ENCODE measurements around the gene IQCK.

IQCK gene

GRCh38 chr16:19745286-19746010 lies 27.4 kb downstream of the IQCK start:
- no peak for TF ChIP-seq CTCF (IDR thresholded peaks at IDR 0.05; ENCODE audit: control insufficient read depth, insufficient read depth, low read depth, low read length, missing control alignments)
- no peak overlapping the region for H3K4me3 ChIP-seq (ENCODE audit: control insufficient read depth, low read depth, low read length)
- DNase-seq (ENCODE audit: low read depth): peak; percentile 7

GRCh38 chr16:19746561-19746960 lies 28.5 kb downstream of the IQCK start:
- no peak for TF ChIP-seq CTCF (IDR thresholded peaks at IDR 0.05; ENCODE audit: control insufficient read depth, insufficient read depth, low read depth, low read length, missing control alignments)

GRCh38 chr16:19748389-19749168 lies 30.5 kb downstream of the IQCK start:
- DNase-seq (ENCODE audit: low read depth): no peak
- no peak overlapping the region for H3K4me3 ChIP-seq (ENCODE audit: control insufficient read depth, low read depth, low read length)
- no peak for TF ChIP-seq CTCF (IDR thresholded peaks at IDR 0.05; ENCODE audit: control insufficient read depth, insufficient read depth, low read depth, low read length, missing control alignments)

More at GRCh38 chr16:19746561-19746960, 28.5 kb downstream of the IQCK start:
- no peak overlapping the region for H3K4me3 ChIP-seq (ENCODE audit: control insufficient read depth, low read depth, low read length)
- DNase-seq (ENCODE audit: low read depth): no peak

GRCh38 chr16:19749571-19750080 lies 31.6 kb downstream of the IQCK start:
- no peak overlapping the region for H3K4me3 ChIP-seq (ENCODE audit: control insufficient read depth, low read depth, low read length)
- DNase-seq (ENCODE audit: low read depth): no peak
- no peak for TF ChIP-seq CTCF (IDR thresholded peaks at IDR 0.05; ENCODE audit: control insufficient read depth, insufficient read depth, low read depth, low read length, missing control alignments)

GRCh38 chr16:19751478-19752385 lies 33.7 kb downstream of the IQCK start:
- TF ChIP-seq CTCF (IDR thresholded peaks at IDR 0.05; ENCODE audit: control insufficient read depth, insufficient read depth, low read depth, low read length, missing control alignments): no peak
- no peak for DNase-seq (ENCODE audit: low read depth)
- H3K4me3 ChIP-seq (ENCODE audit: control insufficient read depth, low read depth, low read length): no peak overlapping the region

All from AG09309 (cell line).